Measurements from ENCODE around the gene HDAC5.

HDAC5 gene

DNA sequence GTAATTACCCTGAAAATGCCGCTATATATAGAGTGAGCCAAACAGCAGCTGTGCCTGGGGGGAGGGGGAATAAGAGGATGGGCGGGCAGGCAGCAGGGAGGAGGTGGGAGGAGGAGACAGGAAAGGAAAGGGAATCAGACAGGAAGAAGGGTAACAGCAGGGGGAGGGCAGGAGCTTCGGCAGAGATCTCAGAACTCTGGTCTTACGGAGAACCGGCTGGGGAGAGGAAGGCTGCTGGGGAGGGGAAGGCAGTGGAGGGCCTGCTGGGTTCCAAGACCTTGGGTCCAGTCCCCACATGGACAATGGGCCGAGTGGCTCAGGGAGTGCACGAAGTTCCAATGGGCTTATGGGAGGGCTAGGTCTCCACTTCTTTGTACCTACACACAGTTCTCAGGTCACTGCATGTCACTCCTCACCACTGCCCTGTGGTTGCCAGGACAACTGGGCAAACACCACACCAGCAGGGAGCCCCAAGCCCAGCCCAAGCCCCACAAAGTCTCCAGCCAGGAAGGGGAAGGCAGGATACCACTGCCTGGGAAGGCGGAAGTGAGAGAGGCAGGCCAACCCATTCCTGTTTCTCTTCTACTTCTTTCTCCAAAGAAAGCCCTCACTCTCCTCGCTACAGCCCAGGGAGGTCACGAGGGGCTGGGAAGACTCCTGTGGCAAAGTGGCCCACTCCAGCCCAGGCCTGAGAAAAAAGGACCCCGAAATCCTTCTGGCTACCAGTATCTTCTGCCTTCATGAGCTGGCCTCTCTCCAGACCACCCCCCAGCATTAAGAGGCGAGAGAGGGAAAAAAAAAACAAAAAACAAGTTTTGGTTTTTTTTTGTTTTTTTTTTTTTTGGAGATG lies 27.6 kb downstream of the HDAC5 start:
- DNase-seq (ENCODE audit: low read depth): peak; percentile 93
- TF ChIP-seq CTCF (conservative IDR thresholded peaks at IDR 0.05; ENCODE audit: low read length): peak; percentile 44
- peak overlapping the region; percentile 55 for H3K4me3 ChIP-seq (ENCODE audit: low read length)

GRCh38 chr17:44095388-44095646 lies 28.1 kb downstream of the HDAC5 start:
- TF ChIP-seq CTCF (conservative IDR thresholded peaks at IDR 0.05; ENCODE audit: low read length): no peak
- H3K4me3 ChIP-seq (ENCODE audit: low read length): peak overlapping the region; percentile 26; the same call in 1 of the 2 replicates

DNA sequence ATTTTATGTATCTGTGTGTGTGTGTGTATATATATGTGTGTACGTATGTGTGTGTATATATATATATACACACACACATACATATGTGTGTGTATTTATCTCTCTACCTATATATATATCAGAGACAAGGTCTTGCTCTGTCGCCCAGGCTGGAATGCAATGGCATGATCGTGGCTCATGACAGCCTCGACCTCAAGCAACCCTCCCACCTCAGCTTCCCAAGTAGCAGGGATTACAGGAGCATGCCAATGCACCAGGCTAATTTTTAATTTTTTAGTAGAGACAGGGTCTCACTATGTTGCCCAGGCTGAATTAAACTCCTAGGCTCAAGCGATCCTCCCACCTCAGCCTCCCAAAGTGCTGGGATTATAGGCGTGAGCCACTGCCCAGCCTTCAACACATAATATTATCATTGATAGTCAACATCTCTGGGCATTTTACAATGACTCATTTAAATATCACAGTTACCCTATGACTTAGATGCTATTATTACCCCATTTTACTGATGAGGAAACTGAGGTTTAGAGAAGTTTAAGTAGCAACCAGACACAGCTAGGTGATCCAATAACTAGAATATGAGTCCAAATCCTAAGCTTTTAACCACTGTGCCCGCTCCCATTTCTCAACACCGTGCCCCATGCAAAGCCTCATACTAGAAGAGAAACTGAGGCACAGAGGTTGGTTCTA lies 28.6 kb downstream of the HDAC5 start:
- TF ChIP-seq CTCF (conservative IDR thresholded peaks at IDR 0.05; ENCODE audit: low read length): no peak
- H3K4me3 ChIP-seq (ENCODE audit: low read length): no peak overlapping the region
- no peak for DNase-seq (ENCODE audit: low read depth)

More at GRCh38 chr17:44095388-44095646, 28.1 kb downstream of the HDAC5 start:
- DNase-seq (ENCODE audit: low read depth): no peak

DNA sequence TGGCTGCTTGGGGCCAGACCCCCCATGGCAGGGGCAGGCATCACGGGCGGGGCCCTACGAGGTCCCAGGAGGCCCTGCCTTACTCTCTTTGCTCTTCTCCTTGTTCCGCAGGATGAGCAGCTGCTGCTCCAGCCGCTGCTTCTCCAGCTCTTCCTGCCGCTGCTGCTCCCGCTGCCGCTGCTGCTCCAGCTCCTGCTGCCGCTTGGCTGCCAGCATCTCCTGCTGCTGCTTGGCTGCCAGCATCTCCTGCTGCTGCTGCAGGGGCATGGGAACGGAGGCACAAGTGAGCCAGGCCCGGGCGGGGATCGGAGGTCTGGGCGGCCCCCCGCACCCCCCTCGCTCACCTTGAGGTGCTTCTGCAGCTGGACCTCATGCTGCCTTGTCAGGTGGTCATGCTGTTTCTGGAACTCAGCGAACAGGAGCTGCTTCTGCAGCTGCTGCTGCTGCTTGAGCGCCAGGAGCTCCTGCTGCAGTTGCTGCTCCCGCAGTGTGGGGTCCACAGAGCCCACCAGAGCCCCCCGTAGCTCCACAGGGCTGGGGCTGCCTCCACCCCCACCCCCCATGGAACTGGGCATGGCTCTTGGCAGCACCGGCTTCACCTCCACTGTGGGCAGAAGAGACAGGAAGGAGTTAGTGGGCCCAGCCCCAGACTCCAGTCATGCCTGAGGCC lies 30.1 kb downstream of the HDAC5 start:
- no peak for TF ChIP-seq CTCF (conservative IDR thresholded peaks at IDR 0.05; ENCODE audit: low read length)
- H3K4me3 ChIP-seq (ENCODE audit: low read length): no peak overlapping the region
- DNase-seq (ENCODE audit: low read depth): no peak

GRCh38 chr17:44092051-44092450 lies 31.4 kb downstream of the HDAC5 start:
- no peak overlapping the region for H3K4me3 ChIP-seq (ENCODE audit: low read length)
- DNase-seq (ENCODE audit: low read depth): no peak
- TF ChIP-seq CTCF (conservative IDR thresholded peaks at IDR 0.05; ENCODE audit: low read length): no peak

DNA sequence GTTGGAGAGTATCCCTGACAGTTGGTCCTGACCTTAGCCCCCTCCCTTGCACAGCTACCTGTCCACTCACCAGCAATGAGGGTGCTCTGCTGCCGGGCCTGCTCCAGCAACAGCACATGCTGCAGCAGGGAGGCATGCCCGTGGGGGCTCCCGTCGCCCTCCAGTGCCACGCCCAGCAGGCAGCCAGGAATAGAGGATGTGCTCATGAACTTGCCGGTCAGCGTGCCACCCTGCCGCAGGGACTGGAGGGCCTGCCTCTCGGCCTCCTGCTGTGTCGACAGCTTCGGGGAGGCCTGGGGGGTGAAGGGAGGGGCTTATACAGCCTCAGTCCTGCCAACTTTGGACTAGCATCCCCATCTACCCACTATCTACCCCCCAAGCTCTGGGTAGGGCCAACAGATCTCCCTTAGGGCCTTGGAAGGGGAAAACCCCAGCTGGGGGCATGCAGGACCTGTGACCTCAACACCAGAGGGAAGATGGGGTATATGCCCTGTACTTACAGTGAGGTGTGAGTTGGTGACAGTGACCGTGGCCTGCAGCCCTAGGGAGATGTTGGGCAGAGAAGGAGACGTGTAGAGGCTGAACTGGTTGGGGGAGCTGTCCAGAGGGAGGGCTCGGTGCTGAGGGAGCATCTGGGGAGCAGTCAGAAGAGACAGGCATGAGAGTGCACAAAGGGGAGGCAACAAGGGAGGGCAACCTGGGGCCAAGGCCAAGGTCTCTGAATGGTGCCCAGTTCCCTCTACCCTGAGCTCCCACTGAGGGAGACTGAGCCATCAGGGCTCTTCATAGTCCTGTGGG lies 32.0 kb downstream of the HDAC5 start:
- no peak for DNase-seq (ENCODE audit: low read depth)
- no peak overlapping the region for H3K4me3 ChIP-seq (ENCODE audit: low read length)
- TF ChIP-seq CTCF (conservative IDR thresholded peaks at IDR 0.05; ENCODE audit: low read length): no peak

Measured in AG10803 (cell line).